HL-60 (cell line): ENCODE measurements around the gene FAM83E.

Experiments
- CTCF ChIP-seq: IDR thresholded peaks from one replicate; pipeline ENCODE4 v1.5.1; 2011; ENCODE audit warnings: low read length, control low read depth, inconsistent platforms; ENCODE audit not compliant: insufficient read depth
- GABPA ChIP-seq: IDR thresholded peaks from 2 replicates; pipeline ENCODE4 v1.6.1; 2012; ENCODE audit warnings: low read depth
- POLR2AphosphoS5 ChIP-seq: IDR thresholded peaks from 2 replicates; pipeline ENCODE4 v1.6.1; 2012; ENCODE audit warnings: low read depth

- TF ChIP-seq CTCF (no peak), GABPA (no peak), POLR2AphosphoS5 (no peak)
These were observed 19.0 kb downstream of the FAM83E start for GRCh38 chr19:48595833-48596232.
